Renal cortex interstitium (tissue), 11 donors: ENCODE data around the gene CRHBP. TPM values are rescaled to one million over a fixed set of nuclear protein-coding genes. Genes with fewer than 3 reads are reported as not detected.
"Not testable (repeated sequence)": the region's sequence is repeated elsewhere in the genome, so short reads cannot be mapped to it uniquely, and the experiment has no call there.

ENCODE experiments used
- DNase-seq, 11 donors: peaks; one replicate each; pipeline ENCODE4 v3.0.0-alpha.2; 2013; ENCODE audit warnings: low read depth in 9 of 11, low spot score in 4 of 11; ENCODE audit errors: extremely low read depth in 1 of 11
- polyA plus RNA-seq, 3 donors: library from polyadenylated mRNA; unstranded; fragments of 120-200 nt; gene quantifications; one replicate each; pipeline ENCODE4 v1.2.1, GENCODE V29; 2013; ENCODE audit not compliant: insufficient read length in 3 of 3

CRHBP gene
- polyA plus RNA-seq, 3 donors = 19.9 to 26.6 (median 21.8) TPM

GRCh38 chr5:76994337-76994736 is 41.5 kb downstream of the CRHBP start:
- no peak for DNase-seq

GRCh38 chr5:76998251-76998650 is 45.4 kb downstream of the CRHBP start:
- not testable (repeated sequence) for DNase-seq

GRCh38 chr5:76999451-76999850 is 46.6 kb downstream of the CRHBP start:
- no peak for DNase-seq

- DNase-seq = no peak
Measured at GRCh38 chr5:77003246-77003645, 50.4 kb downstream of the CRHBP start.

- no peak for DNase-seq
Measured at GRCh38 chr5:77006124-77006523, 53.3 kb downstream of the CRHBP start.

GRCh38 chr5:77008413-77008812 is 55.6 kb downstream of the CRHBP start:
- no peak for DNase-seq

- no peak for DNase-seq
Measured at GRCh38 chr5:77010243-77010642, 57.4 kb downstream of the CRHBP start.

- no peak for DNase-seq
Measured at GRCh38 chr5:77011498-77011897, 58.7 kb downstream of the CRHBP start.

- DNase-seq = no peak
Measured at GRCh38 chr5:77012601-77013000, 59.8 kb downstream of the CRHBP start.

GRCh38 chr5:77015938-77016569 is 63.2 kb downstream of the CRHBP start:
- DNase-seq = peak in 6 of 11 donors; percentile 21 to 56 (median 34)

GRCh38 chr5:77016962-77017361 is 64.1 kb downstream of the CRHBP start:
- DNase-seq = no peak

- DNase-seq = no peak
Measured at GRCh38 chr5:77017668-77018067, 64.8 kb downstream of the CRHBP start.

Other genes starting within 250 kb of the CRHBP start
- 10 to 100 TPM; 54.1 to 77.0 (median 61.4) TPM for gene F2R, start 236.9 kb upstream of the CRHBP start, polyA plus RNA-seq
- gene F2RL1, start 134.0 kb upstream of the CRHBP start, polyA plus RNA-seq = 10 to 100 TPM; 32.4 to 47.2 (median 41.8) TPM
- under 1 TPM; 0.20 to 0.30 (median 0.22) TPM for gene S100Z, start 103.0 kb upstream of the CRHBP start, polyA plus RNA-seq
- gene AGGF1, start 77.4 kb downstream of the CRHBP start, polyA plus RNA-seq = 10 to 100 TPM; 29.1 to 34.4 (median 29.4) TPM
- gene ZBED3, start 134.2 kb downstream of the CRHBP start, polyA plus RNA-seq = 10 to 100 TPM; 31.6 to 36.5 (median 35.2) TPM